Lower leg skin (tissue), 4 donors: ENCODE data around the gene KCTD5. TPM values are rescaled to one million over a fixed set of nuclear protein-coding genes. Genes with fewer than 3 reads are reported as not detected.
"Not testable (repeated sequence)": the region's sequence is repeated elsewhere in the genome, so short reads cannot be mapped to it uniquely, and the experiment has no call there.

ENCODE experiments used
- DNase-seq, 2 donors: peaks; one replicate each; pipeline ENCODE4 v3.0.0-alpha.2; 2019; ENCODE audit warnings: low spot score in 2 of 2
- H3K4me3 ChIP-seq: fragments of 200-600 bp; sonication (generic); 2 replicates; pipeline ENCODE4 v1.5.1; 2017; ENCODE audit warnings: mild to moderate bottlenecking, low read depth; ENCODE audit not compliant: poor library complexity, severe bottlenecking
- POLR2A ChIP-seq, 2 donors: fragments of 450-650 bp; IDR thresholded peaks; one replicate each; pipeline ENCODE4 v1.6.1; 2016 to 2017; ENCODE audit warnings: antibody characterized with exemption in 2 of 2, mild to moderate bottlenecking in 1 of 2, moderate library complexity in 1 of 2
- WGBS, 2 donors: methylation state at CpG; one replicate each; pipeline ENCODE4 v1.1.5; 2018; 5-methylcytosine and 5-hydroxymethylcytosine counted together
- intact Hi-C: fragments of 100-400 bp; cut with DNase I; formaldehyde crosslinking; loops from one replicate; pipeline ENCODE4 v1.15.0; 2023; ENCODE audit warnings: low total_unique reads
- total RNA-seq, 4 donors: library from RNA; depleted of rRNA; stranded (reverse); fragments of >200 nt; gene quantifications; one replicate each; pipeline ENCODE4 v1.1.0, GENCODE V29; 2016
- TF ChIP-seq, protein P1 (sequence below), 3 donors: fragments of 450-650 bp; IDR thresholded peaks; one replicate each; pipeline ENCODE4 v1.5.1; 2016; ENCODE audit warnings: antibody characterized with exemption in 3 of 3, mild to moderate bottlenecking in 3 of 3, moderate library complexity in 2 of 3

The KCTD5 gene
- total RNA-seq, 4 donors from 2014 or later, result 34.9 to 61.9 (median 51.1) TPM

DNA sequence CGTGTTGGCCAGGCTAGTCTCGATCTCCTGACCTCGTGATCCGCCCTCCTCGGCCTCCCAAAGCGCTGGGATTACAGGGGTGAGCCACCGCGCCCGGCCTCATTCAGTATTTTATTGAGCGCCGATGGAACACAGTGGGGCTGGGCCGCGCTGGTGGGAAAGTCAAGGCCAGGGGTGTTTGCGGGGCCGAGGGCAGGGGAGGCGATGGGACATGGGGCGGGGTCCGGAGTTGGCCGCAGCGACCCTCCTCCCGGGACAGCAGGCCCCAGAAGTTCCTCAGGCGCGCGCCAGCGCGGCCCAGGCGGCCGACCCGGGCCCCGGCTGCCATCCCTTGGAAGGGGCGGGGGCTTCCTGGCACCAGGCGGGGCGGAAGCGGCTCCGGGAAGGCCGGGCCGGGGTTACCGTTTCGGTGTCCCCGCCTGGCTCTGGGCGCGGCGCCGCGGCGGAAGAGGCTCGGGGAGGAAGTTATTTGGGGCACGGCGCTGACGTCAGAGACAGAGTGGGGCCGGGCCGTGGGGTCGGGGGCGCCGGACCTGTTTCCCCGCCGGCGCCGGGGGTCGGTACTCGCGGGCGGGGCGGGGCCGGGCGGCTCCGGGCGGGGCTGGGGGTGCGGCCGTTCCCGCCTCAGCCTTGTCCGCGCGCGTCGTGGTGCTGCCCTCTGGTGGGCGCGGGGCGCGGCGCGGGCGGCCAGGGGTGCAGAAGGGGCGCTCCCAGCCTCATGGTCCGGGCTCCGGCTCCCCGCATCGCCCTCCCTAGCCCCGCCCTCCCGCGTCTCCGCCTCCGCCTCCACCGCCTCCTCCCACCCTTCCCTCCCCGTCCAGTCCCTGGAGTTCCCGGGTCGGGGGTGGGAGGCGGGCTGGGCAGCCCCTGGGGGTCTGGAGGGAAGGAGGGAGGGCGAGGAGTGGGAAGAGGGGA lies 38.7 kb downstream of the KCTD5 start:
- peak; percentile 66 to 96 for DNase-seq
- H3K4me3 ChIP-seq, result peak overlapping the region; percentile 45
- whole genome bisulfite sequencing, 2 donors, result 2 to 6% methylated on average over 22 to 44 of the region's 99 CpGs
- no peak for TF ChIP-seq POLR2A (IDR thresholded peaks at IDR 0.05)
- TF ChIP-seq, protein P1, sequence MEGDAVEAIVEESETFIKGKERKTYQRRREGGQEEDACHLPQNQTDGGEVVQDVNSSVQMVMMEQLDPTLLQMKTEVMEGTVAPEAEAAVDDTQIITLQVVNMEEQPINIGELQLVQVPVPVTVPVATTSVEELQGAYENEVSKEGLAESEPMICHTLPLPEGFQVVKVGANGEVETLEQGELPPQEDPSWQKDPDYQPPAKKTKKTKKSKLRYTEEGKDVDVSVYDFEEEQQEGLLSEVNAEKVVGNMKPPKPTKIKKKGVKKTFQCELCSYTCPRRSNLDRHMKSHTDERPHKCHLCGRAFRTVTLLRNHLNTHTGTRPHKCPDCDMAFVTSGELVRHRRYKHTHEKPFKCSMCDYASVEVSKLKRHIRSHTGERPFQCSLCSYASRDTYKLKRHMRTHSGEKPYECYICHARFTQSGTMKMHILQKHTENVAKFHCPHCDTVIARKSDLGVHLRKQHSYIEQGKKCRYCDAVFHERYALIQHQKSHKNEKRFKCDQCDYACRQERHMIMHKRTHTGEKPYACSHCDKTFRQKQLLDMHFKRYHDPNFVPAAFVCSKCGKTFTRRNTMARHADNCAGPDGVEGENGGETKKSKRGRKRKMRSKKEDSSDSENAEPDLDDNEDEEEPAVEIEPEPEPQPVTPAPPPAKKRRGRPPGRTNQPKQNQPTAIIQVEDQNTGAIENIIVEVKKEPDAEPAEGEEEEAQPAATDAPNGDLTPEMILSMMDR (IDR thresholded peaks at IDR 0.05), result no peak
- intact Hi-C loops, result no loop called here

DNA sequence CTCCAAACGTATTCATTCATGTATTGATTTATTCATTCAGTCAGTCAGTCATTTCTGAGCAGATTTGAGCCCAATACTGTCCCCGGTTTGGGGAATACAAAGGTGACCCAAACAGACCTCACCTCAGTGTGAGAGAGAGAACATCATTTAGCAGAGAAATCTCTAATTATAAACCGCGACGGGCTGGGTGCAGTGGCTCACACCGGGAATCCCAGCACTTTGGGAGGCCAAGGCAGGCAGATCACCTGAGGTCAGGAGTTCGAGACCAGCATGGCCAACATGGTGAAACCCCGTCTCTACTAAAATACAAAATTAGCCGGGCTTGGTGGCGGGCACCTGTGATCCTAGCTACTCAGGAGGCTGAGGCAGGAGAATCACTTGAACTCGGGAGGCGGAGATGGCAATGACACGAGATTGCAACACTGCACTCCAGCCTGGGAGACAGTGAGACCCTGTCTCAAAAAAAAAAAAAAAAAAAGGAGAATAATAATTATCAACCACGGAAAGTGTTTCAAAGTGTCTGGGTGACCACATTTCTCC lies 39.4 kb downstream of the KCTD5 start:
- intact Hi-C loops, H3K4me3 ChIP-seq, DNase-seq: not testable (repeated sequence)
- 43% methylated on average over 14 of the region's 14 CpGs for WGBS, 2 donors

DNA sequence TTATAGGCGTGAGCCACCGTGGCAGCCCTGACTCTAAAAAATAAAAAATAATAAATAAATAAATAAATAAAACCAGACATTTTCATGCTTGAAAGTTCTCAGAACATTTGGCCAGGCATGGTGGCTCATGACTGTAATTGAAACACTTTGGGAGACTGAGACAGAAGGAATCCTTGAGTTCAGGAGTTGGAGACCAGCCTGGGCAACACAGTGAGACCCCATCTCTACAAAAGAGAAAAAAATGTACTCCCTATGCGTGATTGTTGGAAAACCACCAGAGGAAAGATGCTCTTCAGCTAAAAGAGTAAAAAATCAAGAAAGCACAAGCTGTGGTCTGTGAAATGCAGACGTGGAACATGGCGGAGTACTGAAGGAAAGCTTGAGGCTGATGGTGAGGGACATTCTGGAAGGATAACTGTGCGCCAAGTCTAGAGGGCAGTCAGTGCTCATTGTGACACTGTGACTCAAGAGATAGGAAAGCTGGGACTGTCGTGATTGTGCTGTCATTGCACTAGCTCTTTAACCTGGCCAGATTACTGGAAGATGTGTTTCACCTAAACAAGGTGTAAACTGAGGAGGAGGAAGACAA lies 41.9 kb downstream of the KCTD5 start:
- TF ChIP-seq POLR2A (IDR thresholded peaks at IDR 0.05), result no peak
- TF ChIP-seq, protein P1 (IDR thresholded peaks at IDR 0.05), result no peak
- 80 to 87% methylated on average over 7 of the region's 7 CpGs for WGBS, 2 donors
- DNase-seq, result no peak
- H3K4me3 ChIP-seq, result no peak overlapping the region
- intact Hi-C loops, result no loop called here

DNA sequence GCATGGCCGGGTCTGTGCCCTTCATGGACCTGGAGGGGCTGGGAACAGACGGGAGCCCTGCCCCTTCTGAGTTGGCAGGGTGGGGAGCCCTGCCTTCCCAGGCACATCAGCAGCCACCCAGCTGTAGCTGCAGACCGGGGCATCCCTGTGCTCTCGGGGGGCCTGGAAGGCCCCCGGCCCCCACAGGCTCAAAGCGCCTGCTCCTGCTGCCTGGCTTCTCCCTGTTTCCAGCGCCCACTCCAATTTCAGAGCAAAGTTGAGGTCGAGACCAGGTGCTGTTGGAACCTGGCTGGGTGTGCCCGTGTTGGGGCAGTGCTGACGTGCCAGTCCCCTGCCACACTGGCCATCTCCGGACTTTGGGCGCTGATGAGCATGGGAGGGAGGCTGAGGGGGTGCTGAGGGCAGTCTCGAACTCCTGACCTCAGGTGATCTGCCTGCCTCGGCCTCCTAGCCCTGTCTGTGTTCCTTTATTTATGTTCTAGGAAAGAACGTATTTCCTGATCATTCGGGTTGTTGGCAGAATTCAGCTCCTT lies 42.6 kb downstream of the KCTD5 start:
- intact Hi-C loops, result no loop called here
- WGBS, 2 donors, result 71 to 72% methylated on average over 16 of the region's 16 CpGs
- H3K4me3 ChIP-seq, result no peak overlapping the region
- TF ChIP-seq, protein P1 (IDR thresholded peaks at IDR 0.05), result no peak
- TF ChIP-seq POLR2A (IDR thresholded peaks at IDR 0.05), result no peak
- DNase-seq, result no peak

DNA sequence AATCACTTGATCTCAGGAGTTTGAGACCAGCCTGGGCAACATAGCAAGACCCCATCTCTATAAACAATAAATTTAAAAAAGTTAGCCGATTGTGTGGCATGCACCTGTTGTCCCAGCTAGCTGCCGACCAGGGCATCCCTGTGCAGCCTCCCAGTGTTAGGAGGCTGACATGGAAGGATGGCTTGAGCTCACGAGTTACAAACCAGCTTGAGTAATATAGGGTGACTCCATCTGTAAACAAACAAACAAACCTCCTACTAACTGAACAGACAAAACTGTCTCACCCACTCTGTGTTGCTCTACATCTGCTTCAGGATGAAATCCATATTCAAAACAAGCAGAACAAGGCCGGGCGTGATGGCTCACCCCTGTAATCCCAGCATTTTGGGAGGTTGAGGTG lies 44.6 kb downstream of the KCTD5 start:
- no peak for TF ChIP-seq POLR2A (IDR thresholded peaks at IDR 0.05)
- TF ChIP-seq, protein P1 (IDR thresholded peaks at IDR 0.05), result no peak
- WGBS, 2 donors, result 87 to 90% methylated on average over 5 of the region's 5 CpGs
- intact Hi-C loops, result no loop called here
- no peak for DNase-seq
- H3K4me3 ChIP-seq, result no peak overlapping the region

DNA sequence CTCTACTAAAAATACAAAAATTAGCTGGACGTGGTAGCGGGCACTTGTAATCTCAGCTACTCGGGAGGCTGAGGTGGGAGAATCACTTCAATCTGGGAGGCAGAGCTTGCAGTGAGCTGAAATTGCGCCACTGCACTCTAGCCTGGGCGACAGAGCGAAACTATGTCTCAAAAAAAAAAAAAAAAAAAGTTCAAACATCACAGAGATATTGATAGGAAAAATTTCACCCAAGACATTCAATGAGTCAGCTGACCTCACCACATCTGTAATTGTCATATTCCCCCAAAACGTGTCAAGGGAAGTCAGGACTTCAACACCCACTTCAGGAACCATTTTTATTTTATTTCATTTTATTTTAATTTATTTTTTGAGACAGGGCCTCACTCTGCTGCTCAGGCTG lies 45.7 kb downstream of the KCTD5 start:
- no peak for DNase-seq
- no peak overlapping the region for H3K4me3 ChIP-seq
- intact Hi-C loops, result no loop called here
- 81 to 86% methylated on average over 7 of the region's 7 CpGs for WGBS, 2 donors
- TF ChIP-seq POLR2A (IDR thresholded peaks at IDR 0.05), result no peak
- TF ChIP-seq, protein P1 (IDR thresholded peaks at IDR 0.05), result no peak
